ENCODE data around the gene FGF14.

GRCh38 chr13:101846249-101846648 lies 555.6 kb downstream of the FGF14 start:
- TF ChIP-seq CTCF (IDR thresholded peaks at IDR 0.05) (no peak), EZH2 (IDR thresholded peaks at IDR 0.05; ENCODE audit: borderline replicate concordance, insufficient read depth, low read depth, low read length, poor library complexity, severe bottlenecking) (no peak)

Data from B cell (primary cell).